Smooth muscle cell (in vitro differentiated cells): Measurements from ENCODE around the gene STAT3. TPM values are rescaled to one million over a fixed set of nuclear protein-coding genes. Genes with fewer than 3 reads are reported as not detected.
A peak's percentile ranks its signal among the peaks of the same experiment; 100 is the strongest.
"Not testable (repeated sequence)": the region's sequence is repeated elsewhere in the genome, so short reads cannot be mapped to it uniquely, and the experiment has no call there.

Experiments
- DNase-seq: peaks from one replicate; lab custom pipeline; 2025; ENCODE audit not compliant: unreplicated experiment; lab: John Stamatoyannopoulos, UW
- H2AFZ ChIP-seq: fragments of 200-600 bp; sonication (generic); 2 replicates; pipeline ENCODE4 v1.6.0; 2016; ENCODE audit warnings: antibody characterized with exemption, low read depth, mild to moderate bottlenecking
- H3F3A ChIP-seq: fragments of 200-600 bp; sonication (generic); 2 replicates; pipeline ENCODE4 v1.6.0; 2017; ENCODE audit warnings: antibody characterized with exemption, low read depth
- H3K27ac ChIP-seq: fragments of 200-600 bp; sonication (generic); 2 replicates; pipeline ENCODE4 v1.5.1; 2016; ENCODE audit warnings: low read depth, mild to moderate bottlenecking
- H3K27me3 ChIP-seq: fragments of 200-600 bp; sonication (generic); 2 replicates; pipeline ENCODE4 v1.6.1; 2016; ENCODE audit warnings: low read depth, mild to moderate bottlenecking
- H3K36me3 ChIP-seq: fragments of 200-600 bp; sonication (generic); 2 replicates; pipeline ENCODE4 v1.5.1; 2016; ENCODE audit warnings: low read depth
- H3K4me1 ChIP-seq: fragments of 200-600 bp; sonication (generic); 2 replicates; pipeline ENCODE4 v1.5.1; 2016; ENCODE audit warnings: low read depth
- H3K4me2 ChIP-seq: fragments of 200-600 bp; sonication (generic); 2 replicates; pipeline ENCODE4 v1.6.0; 2016; ENCODE audit warnings: mild to moderate bottlenecking
- H3K4me3 ChIP-seq: fragments of 200-600 bp; sonication (generic); 2 replicates; pipeline ENCODE4 v1.5.1; 2016; ENCODE audit warnings: mild to moderate bottlenecking
- H3K79me2 ChIP-seq: fragments of 200-600 bp; sonication (generic); 2 replicates; pipeline ENCODE4 v1.6.0; 2016; ENCODE audit warnings: low read depth, mild to moderate bottlenecking
- H3K9ac ChIP-seq: fragments of 200-600 bp; sonication (generic); 2 replicates; pipeline ENCODE4 v1.6.0; 2016; ENCODE audit warnings: low read depth
- H3K9me3 ChIP-seq: fragments of 200-600 bp; sonication (generic); replicated peaks from 2 replicates; pipeline ENCODE4 v1.5.1; 2016; ENCODE audit warnings: low read depth
- H4K20me1 ChIP-seq: fragments of 200-600 bp; sonication (generic); 2 replicates; pipeline ENCODE4 v1.6.0; 2016; ENCODE audit warnings: low read depth
- WGBS: methylation state at CpG from one replicate; pipeline ENCODE4 v1.1.7; 2016; ENCODE audit warnings: low lambda C conversion rate; 5-methylcytosine and 5-hydroxymethylcytosine counted together
- polyA plus RNA-seq: library from polyadenylated mRNA; unstranded; fragments of >200 nt; fragmentation: Nextera tagmentation; extraction: Ambion mirVana; gene quantifications from 2 replicates; pipeline ENCODE4 v1.2.1, GENCODE V29; 2016
- total RNA-seq: library from RNA; depleted of rRNA; stranded (reverse); fragments of >200 nt; gene quantifications from 2 replicates; pipeline ENCODE4 v1.2.3, GENCODE V29; 2014
- TF ChIP-seq, protein P1 (sequence below): fragments of 200-600 bp; sonication (generic); IDR thresholded peaks from 2 replicates; pipeline ENCODE4 v1.5.1; 2017; ENCODE audit warnings: borderline replicate concordance, mild to moderate bottlenecking, antibody characterized with exemption; ENCODE audit not compliant: insufficient read depth, poor library complexity, severe bottlenecking

Gene STAT3
- total and polyA plus RNA-seq, 2 experiments from 2014 or later = 85.6 to 87.7 TPM

DNA sequence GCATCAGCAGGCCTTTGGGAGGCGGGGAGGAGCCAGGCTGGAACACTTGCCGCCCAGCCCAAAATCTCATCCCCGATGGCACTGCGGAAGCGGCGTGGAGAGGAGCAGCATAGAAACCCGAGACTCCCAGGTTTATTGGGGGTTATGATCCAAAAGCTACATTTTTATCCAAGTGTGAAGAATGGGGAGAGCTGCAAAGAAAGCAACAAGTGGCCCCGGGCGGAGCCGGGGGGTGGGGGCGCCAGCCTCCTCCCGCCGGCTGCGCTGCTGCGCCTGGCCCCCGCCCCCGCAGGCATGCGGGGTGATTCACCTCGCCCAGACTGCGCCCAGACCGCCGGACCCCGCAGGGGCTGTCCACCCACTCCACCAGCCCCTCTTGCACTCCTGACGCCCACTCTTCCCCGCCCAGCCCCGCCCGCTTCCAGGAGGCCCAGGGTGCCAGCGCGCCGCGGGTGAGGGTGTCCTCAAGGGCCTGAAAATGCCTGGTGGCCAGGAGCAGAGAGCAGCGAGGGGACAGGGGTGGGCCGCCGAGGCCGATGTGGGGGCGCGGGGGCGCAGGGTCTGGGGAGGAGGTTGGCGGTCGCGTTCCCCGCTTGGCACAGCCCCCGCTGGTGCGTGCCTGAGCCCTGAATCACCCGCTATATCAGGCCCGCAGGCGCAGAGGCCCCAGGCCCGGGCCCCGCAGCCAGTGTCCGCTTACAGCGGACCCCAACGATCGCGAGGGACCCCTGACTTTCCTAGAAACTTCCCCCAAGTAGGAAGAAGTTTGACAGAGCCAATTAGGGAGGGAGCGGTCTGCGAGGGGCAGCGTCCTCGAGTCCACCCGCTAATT, 33.5 kb upstream of the STAT3 start:
- 2% methylated on average over 31 of the region's 59 CpGs for WGBS
- H3K4me3 ChIP-seq = peak overlapping the region; percentile 99
- H4K20me1 ChIP-seq = peaks cover 55% of the 10 kb centered on the region
- peak overlapping the region; percentile 99 for H3K27ac ChIP-seq
- H3K27me3 ChIP-seq = no peaks in the 10 kb centered on the region
- H3F3A ChIP-seq = peaks cover 21% of the 10 kb centered on the region
- no peaks in the 10 kb centered on the region for H3K9me3 ChIP-seq
- DNase-seq = peak; percentile 83
- H3K4me2 ChIP-seq = peak overlapping the region; percentile 97
- peak overlapping the region; percentile 97 for H3K9ac ChIP-seq
- peaks cover 63% of the 10 kb centered on the region for H3K79me2 ChIP-seq
- no peaks in the 10 kb centered on the region for H3K36me3 ChIP-seq
- H2AFZ ChIP-seq = no peak overlapping the region
- TF ChIP-seq, protein P1, sequence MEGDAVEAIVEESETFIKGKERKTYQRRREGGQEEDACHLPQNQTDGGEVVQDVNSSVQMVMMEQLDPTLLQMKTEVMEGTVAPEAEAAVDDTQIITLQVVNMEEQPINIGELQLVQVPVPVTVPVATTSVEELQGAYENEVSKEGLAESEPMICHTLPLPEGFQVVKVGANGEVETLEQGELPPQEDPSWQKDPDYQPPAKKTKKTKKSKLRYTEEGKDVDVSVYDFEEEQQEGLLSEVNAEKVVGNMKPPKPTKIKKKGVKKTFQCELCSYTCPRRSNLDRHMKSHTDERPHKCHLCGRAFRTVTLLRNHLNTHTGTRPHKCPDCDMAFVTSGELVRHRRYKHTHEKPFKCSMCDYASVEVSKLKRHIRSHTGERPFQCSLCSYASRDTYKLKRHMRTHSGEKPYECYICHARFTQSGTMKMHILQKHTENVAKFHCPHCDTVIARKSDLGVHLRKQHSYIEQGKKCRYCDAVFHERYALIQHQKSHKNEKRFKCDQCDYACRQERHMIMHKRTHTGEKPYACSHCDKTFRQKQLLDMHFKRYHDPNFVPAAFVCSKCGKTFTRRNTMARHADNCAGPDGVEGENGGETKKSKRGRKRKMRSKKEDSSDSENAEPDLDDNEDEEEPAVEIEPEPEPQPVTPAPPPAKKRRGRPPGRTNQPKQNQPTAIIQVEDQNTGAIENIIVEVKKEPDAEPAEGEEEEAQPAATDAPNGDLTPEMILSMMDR = no peak
- H3K4me1 ChIP-seq = peaks cover 20% of the 10 kb centered on the region

DNA sequence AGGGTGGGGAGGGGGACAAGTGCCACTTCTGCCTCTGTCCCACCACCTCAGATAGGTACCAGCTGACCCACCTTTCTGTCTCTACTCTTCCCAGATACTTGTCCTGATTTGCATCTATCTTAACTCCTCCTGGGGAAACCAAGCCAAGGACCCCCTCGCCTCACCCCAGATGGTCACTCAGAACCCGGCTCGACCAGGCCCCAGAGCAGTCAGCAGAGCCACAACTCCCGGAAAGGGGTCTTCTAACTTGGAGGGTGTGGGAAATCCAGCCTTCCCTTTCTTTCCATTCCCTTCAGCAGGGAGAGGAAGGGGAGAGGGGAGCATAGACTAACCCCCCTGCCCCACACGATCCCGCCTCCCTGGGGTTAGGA, 32.9 kb upstream of the STAT3 start:
- H3K79me2 ChIP-seq = peaks cover 69% of the 10 kb centered on the region

DNA sequence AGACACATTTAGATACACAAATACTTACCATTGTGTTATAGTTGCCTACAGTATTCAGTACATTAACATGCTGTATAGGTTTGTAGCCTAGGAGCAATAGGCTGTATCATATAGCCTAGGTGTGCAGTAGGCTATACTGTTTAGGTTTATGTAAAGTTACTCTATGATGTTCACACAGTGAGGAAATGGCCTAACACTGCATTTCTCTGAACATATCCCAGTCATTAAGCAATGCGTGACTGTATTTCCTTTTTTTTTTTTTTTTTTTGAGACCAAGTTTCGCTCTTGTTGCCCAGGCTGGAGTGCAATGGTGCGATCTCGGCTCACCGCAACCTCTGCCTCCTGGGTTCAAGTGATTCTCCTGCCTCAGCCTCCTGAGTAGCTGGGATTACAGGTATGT, 29.7 kb upstream of the STAT3 start:
- WGBS = 100% methylated on average over 4 of the region's 5 CpGs
- not testable (repeated sequence) for H3K27me3 ChIP-seq, H3K4me3 ChIP-seq, H2AFZ ChIP-seq, H3K9ac ChIP-seq, H3K36me3 ChIP-seq, H3K27ac ChIP-seq, H3K4me2 ChIP-seq, DNase-seq, H3K9me3 ChIP-seq
- Histone ChIP-seq H4K20me1 (peaks cover 92% of the 10 kb centered on the region), H3F3A (peaks cover 21% of the 10 kb centered on the region), H3K4me1 (peaks cover 16% of the 10 kb centered on the region), H3K79me2 (peaks cover 100% of the 10 kb centered on the region)

More for the DNA sequence above, 32.9 kb upstream of the STAT3 start:
- H3K4me1 ChIP-seq = peaks cover 20% of the 10 kb centered on the region
- H3F3A ChIP-seq = peaks cover 21% of the 10 kb centered on the region
- H3K4me2 ChIP-seq = peak overlapping the region; percentile 97
- peaks cover 61% of the 10 kb centered on the region for H4K20me1 ChIP-seq
- 30% methylated on average over 6 of the region's 6 CpGs for WGBS
- no peaks in the 10 kb centered on the region for H3K9me3 ChIP-seq
- peak overlapping the region; percentile 97 for H3K9ac ChIP-seq
- H3K27ac ChIP-seq = peak overlapping the region; percentile 99
- no peak for DNase-seq
- TF ChIP-seq, protein P1 = no peak
- H3K27me3 ChIP-seq = no peaks in the 10 kb centered on the region
- no peak overlapping the region for H2AFZ ChIP-seq
- no peaks in the 10 kb centered on the region for H3K36me3 ChIP-seq
- H3K4me3 ChIP-seq = peak overlapping the region; percentile 99

DNA sequence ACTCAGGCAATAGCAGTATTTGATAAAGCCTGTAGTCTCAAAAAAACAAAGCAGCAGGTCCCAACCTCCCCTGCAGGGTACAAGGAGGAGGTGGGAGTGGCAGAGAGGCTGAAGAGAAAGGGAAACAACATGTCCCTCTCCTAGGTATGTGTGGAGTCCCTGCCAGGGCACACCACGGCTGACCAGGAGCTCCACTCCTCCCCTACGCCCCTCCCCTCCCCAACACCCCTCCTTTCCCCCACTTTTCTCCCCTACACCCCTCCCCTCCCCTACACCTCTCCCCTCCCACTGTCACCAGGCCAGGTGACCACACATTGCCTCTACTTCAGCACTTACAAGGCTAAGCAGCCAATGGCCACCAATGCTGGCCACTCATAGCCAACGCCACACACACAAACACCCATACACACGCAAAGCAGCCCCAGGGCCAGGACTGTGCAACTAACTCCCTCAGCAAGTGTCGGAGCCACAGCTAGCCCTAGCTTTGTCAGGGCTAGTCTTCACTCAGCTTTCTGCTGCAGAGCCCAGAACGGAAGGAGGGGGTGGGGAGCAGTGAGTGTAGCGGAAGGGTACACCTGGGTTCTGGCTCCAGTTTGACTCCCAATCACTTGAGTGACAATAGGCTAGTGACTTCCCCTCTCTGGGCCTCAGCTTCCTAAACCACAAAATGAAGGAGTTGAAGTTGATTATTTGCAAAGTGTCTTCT, 26.6 kb upstream of the STAT3 start:
- TF ChIP-seq, protein P1 = no peak
- Histone ChIP-seq H3K79me2 (peaks cover 99% of the 10 kb centered on the region), H3F3A (peaks cover 2% of the 10 kb centered on the region), H3K4me2 (no peak overlapping the region), H3K9me3 (no peaks in the 10 kb centered on the region), H3K4me1 (peaks cover 2% of the 10 kb centered on the region), H3K4me3 (no peak overlapping the region), H4K20me1 (peaks cover 100% of the 10 kb centered on the region), H3K9ac (no peak overlapping the region), H2AFZ (no peak overlapping the region), H3K36me3 (no peaks in the 10 kb centered on the region), H3K27me3 (no peaks in the 10 kb centered on the region), H3K27ac (no peak overlapping the region)
- DNase-seq = no peak
- 90% methylated on average over 6 of the region's 7 CpGs for WGBS
